ENCODE measurements around the gene SRRM4. TPM values are rescaled to one million over a fixed set of nuclear protein-coding genes. Genes with fewer than 3 reads are reported as not detected.
A peak's percentile ranks its signal among the peaks of the same experiment; 100 is the strongest.

The SRRM4 gene
- total RNA-seq, 1 experiment from 2014 or later = under 0.01 TPM

DNA sequence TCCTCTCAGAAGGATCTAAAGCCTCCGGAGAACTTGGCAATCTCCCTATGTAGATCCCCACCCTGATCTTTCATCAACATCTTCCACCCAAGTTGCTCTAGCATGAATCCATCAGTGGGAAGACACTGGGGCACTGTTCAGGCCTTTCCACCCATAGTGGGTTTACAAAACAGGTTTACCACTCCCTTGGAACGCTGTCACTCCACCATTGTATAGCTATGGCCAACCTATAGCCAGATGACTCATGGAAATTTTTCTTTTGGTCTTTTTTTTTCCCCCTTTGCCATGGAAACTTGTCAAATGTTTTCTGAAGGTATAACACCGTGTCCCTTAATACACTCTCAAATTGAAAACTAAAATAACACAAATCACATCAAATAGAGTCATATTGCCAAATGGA lies 186.6 kb downstream of the SRRM4 start:
- no peak overlapping the region for H3K4me2 ChIP-seq (ENCODE audit: low read length)
- H3K27ac ChIP-seq (ENCODE audit: low read length) = no peak overlapping the region
- H3K79me2 ChIP-seq (ENCODE audit: low read length) = no peaks in the 10 kb centered on the region
- intact Hi-C loops (cut with micrococcal nuclease) = no loop called here
- BruUV-seq (replicated peaks) = no TSS peak
- no peaks in the 10 kb centered on the region for H4K20me1 ChIP-seq (ENCODE audit: low read length)
- no peaks in the 10 kb centered on the region for H3K4me1 ChIP-seq (ENCODE audit: insufficient read depth, low read length)
- TF ChIP-seq, protein P1, sequence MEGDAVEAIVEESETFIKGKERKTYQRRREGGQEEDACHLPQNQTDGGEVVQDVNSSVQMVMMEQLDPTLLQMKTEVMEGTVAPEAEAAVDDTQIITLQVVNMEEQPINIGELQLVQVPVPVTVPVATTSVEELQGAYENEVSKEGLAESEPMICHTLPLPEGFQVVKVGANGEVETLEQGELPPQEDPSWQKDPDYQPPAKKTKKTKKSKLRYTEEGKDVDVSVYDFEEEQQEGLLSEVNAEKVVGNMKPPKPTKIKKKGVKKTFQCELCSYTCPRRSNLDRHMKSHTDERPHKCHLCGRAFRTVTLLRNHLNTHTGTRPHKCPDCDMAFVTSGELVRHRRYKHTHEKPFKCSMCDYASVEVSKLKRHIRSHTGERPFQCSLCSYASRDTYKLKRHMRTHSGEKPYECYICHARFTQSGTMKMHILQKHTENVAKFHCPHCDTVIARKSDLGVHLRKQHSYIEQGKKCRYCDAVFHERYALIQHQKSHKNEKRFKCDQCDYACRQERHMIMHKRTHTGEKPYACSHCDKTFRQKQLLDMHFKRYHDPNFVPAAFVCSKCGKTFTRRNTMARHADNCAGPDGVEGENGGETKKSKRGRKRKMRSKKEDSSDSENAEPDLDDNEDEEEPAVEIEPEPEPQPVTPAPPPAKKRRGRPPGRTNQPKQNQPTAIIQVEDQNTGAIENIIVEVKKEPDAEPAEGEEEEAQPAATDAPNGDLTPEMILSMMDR (conservative IDR thresholded peaks at IDR 0.05; ENCODE audit: low read depth, low read length) = no peak
- TF ChIP-seq EZH2 (IDR thresholded peaks at IDR 0.05; ENCODE audit: low read length, unreplicated experiment) (no peak), EZH2phosphoT487 (IDR thresholded peaks at IDR 0.05; ENCODE audit: borderline replicate concordance, low read length) (no peak)
- H3K4me3 ChIP-seq (ENCODE audit: low read length) = no peak overlapping the region
- H3F3A ChIP-seq (ENCODE audit: low read length, unreplicated experiment) = no peaks in the 10 kb centered on the region
- ATAC-seq (no peak), DNase-seq (no peak)
- peaks cover 48% of the 10 kb centered on the region for H3K27me3 ChIP-seq (ENCODE audit: low read length)
- CTCF ChIA-PET = no interaction called here
- H3K9me2 ChIP-seq (replicated peaks; ENCODE audit: low read length) = no peaks in the 10 kb centered on the region
- no peak overlapping the region for H2AFZ ChIP-seq (ENCODE audit: low read length)
- H3K9ac ChIP-seq (ENCODE audit: low read length) = no peak overlapping the region
- POLR2A ChIA-PET (ENCODE audit: unreplicated experiment) = no interaction called here
- H3K9me3 ChIP-seq (ENCODE audit: low read length) = no peaks in the 10 kb centered on the region
- no peaks in the 10 kb centered on the region for H3K36me3 ChIP-seq (ENCODE audit: low read depth, low read length)

- H3K9ac ChIP-seq (ENCODE audit: low read length) = no peak overlapping the region
- H3K4me1 ChIP-seq (ENCODE audit: insufficient read depth, low read length) = no peaks in the 10 kb centered on the region
- H2AFZ ChIP-seq (ENCODE audit: low read length) = no peak overlapping the region
- H3K27ac ChIP-seq (ENCODE audit: low read length) = no peak overlapping the region
- H3K79me2 ChIP-seq (ENCODE audit: low read length) = no peaks in the 10 kb centered on the region
- ChIA-PET CTCF (no interaction called here), POLR2A (ENCODE audit: unreplicated experiment) (no interaction called here)
- H3K4me3 ChIP-seq (ENCODE audit: low read length) = no peak overlapping the region
- DNase-seq = no peak
- H4K20me1 ChIP-seq (ENCODE audit: low read length) = no peaks in the 10 kb centered on the region
- no peaks in the 10 kb centered on the region for H3K36me3 ChIP-seq (ENCODE audit: low read depth, low read length)
- no TSS peak for BruUV-seq (replicated peaks)
- no peak for TF ChIP-seq EZH2phosphoT487 (IDR thresholded peaks at IDR 0.05; ENCODE audit: borderline replicate concordance, low read length)
- TF ChIP-seq EZH2 (IDR thresholded peaks at IDR 0.05; ENCODE audit: low read length, unreplicated experiment) = no peak
- TF ChIP-seq, protein P1 (conservative IDR thresholded peaks at IDR 0.05; ENCODE audit: low read depth, low read length) = no peak
- no peak for ATAC-seq
- H3K27me3 ChIP-seq (ENCODE audit: low read length) = peaks cover 57% of the 10 kb centered on the region
- no peaks in the 10 kb centered on the region for H3K9me3 ChIP-seq (ENCODE audit: low read length)
- intact Hi-C loops (cut with micrococcal nuclease) = no loop called here
- no peaks in the 10 kb centered on the region for H3K9me2 ChIP-seq (replicated peaks; ENCODE audit: low read length)
- H3K4me2 ChIP-seq (ENCODE audit: low read length) = no peak overlapping the region
- no peaks in the 10 kb centered on the region for H3F3A ChIP-seq (ENCODE audit: low read length, unreplicated experiment)
These were observed 187.4 kb downstream of the SRRM4 start for GRCh38 chr12:119168721-119169120.

- H3K27ac ChIP-seq (ENCODE audit: low read length) = no peak overlapping the region
- BruUV-seq (replicated peaks) = no TSS peak
- POLR2A ChIA-PET (ENCODE audit: unreplicated experiment) = no interaction called here
- H3K9ac ChIP-seq (ENCODE audit: low read length) = no peak overlapping the region
- no peaks in the 10 kb centered on the region for H3K36me3 ChIP-seq (ENCODE audit: low read depth, low read length)
- intact Hi-C loops (cut with micrococcal nuclease) = no loop called here
- no peak overlapping the region for H3K4me3 ChIP-seq (ENCODE audit: low read length)
- no peaks in the 10 kb centered on the region for H3F3A ChIP-seq (ENCODE audit: low read length, unreplicated experiment)
- no peaks in the 10 kb centered on the region for H3K79me2 ChIP-seq (ENCODE audit: low read length)
- H2AFZ ChIP-seq (ENCODE audit: low read length) = no peak overlapping the region
- H3K4me1 ChIP-seq (ENCODE audit: insufficient read depth, low read length) = no peaks in the 10 kb centered on the region
- CTCF ChIA-PET = no interaction called here
- TF ChIP-seq EZH2 (IDR thresholded peaks at IDR 0.05; ENCODE audit: low read length, unreplicated experiment) (no peak), EZH2phosphoT487 (IDR thresholded peaks at IDR 0.05; ENCODE audit: borderline replicate concordance, low read length) (no peak)
- TF ChIP-seq, protein P1 (conservative IDR thresholded peaks at IDR 0.05; ENCODE audit: low read depth, low read length) = no peak
- no peaks in the 10 kb centered on the region for H3K9me3 ChIP-seq (ENCODE audit: low read length)
- no peaks in the 10 kb centered on the region for H3K9me2 ChIP-seq (replicated peaks; ENCODE audit: low read length)
- H3K4me2 ChIP-seq (ENCODE audit: low read length) = no peak overlapping the region
- peaks cover 57% of the 10 kb centered on the region for H3K27me3 ChIP-seq (ENCODE audit: low read length)
- H4K20me1 ChIP-seq (ENCODE audit: low read length) = no peaks in the 10 kb centered on the region
- ATAC-seq (no peak), DNase-seq (peak; percentile 27)
These were observed 187.8 kb downstream of the SRRM4 start for GRCh38 chr12:119169150-119169549.
